D721Med (cell line): ENCODE measurements around the gene PROSER2.

Source experiments
- DNase-seq: peaks from one replicate; pipeline ENCODE4 v3.0.0; 2011; ENCODE audit warnings: low spot score; ENCODE audit not compliant: insufficient read length
- FAIRE-seq: peaks from 2 replicates; lab custom pipeline; 2011; peaks lifted over from hg19 to GRCh38; lab: Jason Lieb, UNC
- TF ChIP-seq, protein P1 (sequence below): IDR thresholded peaks from 2 replicates; pipeline ENCODE4 v1.5.1; 2012; ENCODE audit warnings: mild to moderate bottlenecking, control low read depth; ENCODE audit not compliant: insufficient read depth; ENCODE audit errors: missing control alignments

Gene PROSER2

GRCh38 chr10:11854301-11854700 is 31.1 kb downstream of the PROSER2 start:
- TF ChIP-seq, protein P1, sequence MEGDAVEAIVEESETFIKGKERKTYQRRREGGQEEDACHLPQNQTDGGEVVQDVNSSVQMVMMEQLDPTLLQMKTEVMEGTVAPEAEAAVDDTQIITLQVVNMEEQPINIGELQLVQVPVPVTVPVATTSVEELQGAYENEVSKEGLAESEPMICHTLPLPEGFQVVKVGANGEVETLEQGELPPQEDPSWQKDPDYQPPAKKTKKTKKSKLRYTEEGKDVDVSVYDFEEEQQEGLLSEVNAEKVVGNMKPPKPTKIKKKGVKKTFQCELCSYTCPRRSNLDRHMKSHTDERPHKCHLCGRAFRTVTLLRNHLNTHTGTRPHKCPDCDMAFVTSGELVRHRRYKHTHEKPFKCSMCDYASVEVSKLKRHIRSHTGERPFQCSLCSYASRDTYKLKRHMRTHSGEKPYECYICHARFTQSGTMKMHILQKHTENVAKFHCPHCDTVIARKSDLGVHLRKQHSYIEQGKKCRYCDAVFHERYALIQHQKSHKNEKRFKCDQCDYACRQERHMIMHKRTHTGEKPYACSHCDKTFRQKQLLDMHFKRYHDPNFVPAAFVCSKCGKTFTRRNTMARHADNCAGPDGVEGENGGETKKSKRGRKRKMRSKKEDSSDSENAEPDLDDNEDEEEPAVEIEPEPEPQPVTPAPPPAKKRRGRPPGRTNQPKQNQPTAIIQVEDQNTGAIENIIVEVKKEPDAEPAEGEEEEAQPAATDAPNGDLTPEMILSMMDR = no peak
- DNase-seq = no peak
- no peak for FAIRE-seq

- TF ChIP-seq, protein P1 = no peak
- FAIRE-seq = no peak
- DNase-seq = no peak
Measured at GRCh38 chr10:11856089-11856488, 32.9 kb downstream of the PROSER2 start.

DNA sequence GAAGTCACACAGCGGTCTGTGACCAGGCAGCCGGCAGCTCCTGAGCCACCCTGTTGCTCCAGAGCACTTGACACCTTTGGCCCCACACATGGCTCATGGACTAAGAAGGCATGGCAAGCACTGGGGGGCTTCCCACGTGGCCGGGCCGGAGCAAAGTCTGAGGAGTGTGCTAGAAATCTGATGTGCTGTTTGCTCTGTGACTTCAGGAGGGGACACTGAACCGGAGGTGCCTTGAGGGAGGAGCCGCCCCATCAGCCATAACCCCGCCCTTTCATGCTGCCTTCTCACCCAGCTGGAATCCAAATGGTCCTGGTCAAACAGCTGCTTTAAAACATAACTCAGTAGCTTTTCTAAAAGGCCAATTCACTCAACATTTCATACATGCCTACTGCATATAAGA is 33.5 kb downstream of the PROSER2 start:
- TF ChIP-seq, protein P1 = no peak
- DNase-seq = no peak
- no peak for FAIRE-seq

GRCh38 chr10:11858093-11858492 is 34.9 kb downstream of the PROSER2 start:
- TF ChIP-seq, protein P1 = no peak
- no peak for FAIRE-seq
- DNase-seq = no peak

GRCh38 chr10:11861341-11861740 is 38.2 kb downstream of the PROSER2 start:
- DNase-seq (no peak), FAIRE-seq (no peak)
- TF ChIP-seq, protein P1 = no peak

GRCh38 chr10:11861811-11862428 is 38.8 kb downstream of the PROSER2 start:
- DNase-seq (no peak), FAIRE-seq (no peak)
- TF ChIP-seq, protein P1 = no peak

DNA sequence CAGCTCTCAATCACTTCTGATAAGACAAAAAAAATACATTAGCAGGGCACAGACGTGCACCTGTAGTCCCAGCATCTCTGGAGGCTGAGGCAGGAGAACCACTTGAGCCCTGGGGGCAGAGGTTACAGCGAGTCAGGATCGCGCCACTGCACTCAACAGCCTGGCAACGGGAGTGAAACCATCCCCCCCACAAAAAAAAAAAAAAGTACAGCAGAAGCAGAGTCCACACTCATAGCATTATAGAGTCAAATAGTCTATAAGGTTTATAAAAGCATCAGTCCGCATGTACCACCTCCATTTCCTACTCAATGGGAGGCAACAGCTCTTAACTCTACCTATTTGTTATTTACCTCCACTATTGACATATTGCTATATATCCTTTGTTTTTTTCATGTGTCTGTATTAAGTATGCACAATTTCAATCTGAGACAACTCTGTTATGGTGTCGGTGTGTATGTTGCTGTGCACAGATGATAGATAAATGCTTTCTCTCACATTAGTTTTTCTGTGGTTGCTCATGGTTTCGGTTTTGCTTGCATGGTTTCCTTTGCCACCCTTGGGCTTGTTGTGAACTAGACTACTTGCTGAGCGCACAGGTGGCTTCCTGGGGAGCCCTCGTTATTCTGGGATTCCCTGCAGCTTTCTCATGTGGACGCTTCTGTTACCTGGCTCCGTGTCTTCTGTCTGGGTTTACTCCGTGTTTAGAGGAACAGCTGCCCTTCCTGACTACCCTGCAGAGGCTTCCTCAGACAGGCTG is 40.4 kb downstream of the PROSER2 start:
- no peak for FAIRE-seq
- DNase-seq = no peak
- TF ChIP-seq, protein P1 = no peak
